Renal pelvis (tissue), 4 donors: ENCODE results near the gene SCD5. TPM values are rescaled to one million over a fixed set of nuclear protein-coding genes. Genes with fewer than 3 reads are reported as not detected.

Experiments
- DNase-seq: peaks from one replicate; pipeline ENCODE4 v3.0.0-alpha.2; 2013
- polyA plus RNA-seq, 3 donors: library from polyadenylated mRNA; unstranded; fragments of 120-200 nt; gene quantifications; one replicate each; pipeline ENCODE4 v1.2.1, GENCODE V29; 2013; ENCODE audit not compliant: insufficient read length in 3 of 3

SCD5 gene
- polyA plus RNA-seq, 3 donors: 34.0 to 46.8 (median 38.7) TPM

- peak; percentile 19 for DNase-seq
Measured at GRCh38 chr4:82801910-82802521, 3.4 kb upstream of the SCD5 start.

GRCh38 chr4:82799006-82799881, 648 bp upstream of the SCD5 start:
- DNase-seq: peak; percentile 11

GRCh38 chr4:82797405-82798111, 1.0 kb downstream of the SCD5 start:
- peak; percentile 36 for DNase-seq

- peak; percentile 12 for DNase-seq
Measured at GRCh38 chr4:82797040-82797404, 1.6 kb downstream of the SCD5 start.

- DNase-seq: no peak
Measured at GRCh38 chr4:82792912-82793649, 5.5 kb downstream of the SCD5 start.

GRCh38 chr4:82791179-82791578, 7.4 kb downstream of the SCD5 start:
- DNase-seq: no peak

GRCh38 chr4:82790060-82790660, 8.4 kb downstream of the SCD5 start:
- DNase-seq: no peak

GRCh38 chr4:82789025-82789776, 9.4 kb downstream of the SCD5 start:
- DNase-seq: no peak

GRCh38 chr4:82787342-82787741, 11.3 kb downstream of the SCD5 start:
- no peak for DNase-seq

GRCh38 chr4:82786828-82787227, 11.8 kb downstream of the SCD5 start:
- no peak for DNase-seq

GRCh38 chr4:82785611-82786400, 12.8 kb downstream of the SCD5 start:
- DNase-seq: no peak

- no peak for DNase-seq
Measured at GRCh38 chr4:82784681-82785610, 13.7 kb downstream of the SCD5 start.

GRCh38 chr4:82782626-82783345, 15.8 kb downstream of the SCD5 start:
- DNase-seq: no peak

- no peak for DNase-seq
Measured at GRCh38 chr4:82780752-82781231, 17.8 kb downstream of the SCD5 start.

- no peak for DNase-seq
Measured at GRCh38 chr4:82780170-82780751, 18.3 kb downstream of the SCD5 start.

GRCh38 chr4:82779032-82779431, 19.6 kb downstream of the SCD5 start:
- DNase-seq: no peak

GRCh38 chr4:82777857-82778525, 20.6 kb downstream of the SCD5 start:
- DNase-seq: no peak
